ENCODE data around the gene CEBPE.

DNA sequence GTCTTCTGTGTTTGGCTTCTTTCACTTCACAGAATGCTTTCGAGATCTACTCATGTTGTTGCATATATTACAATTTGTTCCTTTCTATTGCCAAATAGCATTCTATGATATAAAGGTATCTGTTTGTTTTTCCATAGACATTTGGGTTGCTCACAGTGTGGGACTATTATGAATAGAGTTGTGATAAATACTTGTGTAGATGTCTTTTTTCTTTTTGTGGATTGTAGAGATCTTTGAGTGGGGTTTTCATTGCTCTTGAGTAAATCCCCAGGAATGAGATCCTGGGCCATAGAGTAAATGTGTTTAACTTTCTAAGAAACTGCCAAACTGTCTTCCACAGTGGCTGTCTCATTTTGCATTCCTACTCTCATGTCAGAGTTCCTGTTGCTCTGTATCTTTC lies 24.9 kb upstream of the CEBPE start:
- TF ChIP-seq, protein P1, sequence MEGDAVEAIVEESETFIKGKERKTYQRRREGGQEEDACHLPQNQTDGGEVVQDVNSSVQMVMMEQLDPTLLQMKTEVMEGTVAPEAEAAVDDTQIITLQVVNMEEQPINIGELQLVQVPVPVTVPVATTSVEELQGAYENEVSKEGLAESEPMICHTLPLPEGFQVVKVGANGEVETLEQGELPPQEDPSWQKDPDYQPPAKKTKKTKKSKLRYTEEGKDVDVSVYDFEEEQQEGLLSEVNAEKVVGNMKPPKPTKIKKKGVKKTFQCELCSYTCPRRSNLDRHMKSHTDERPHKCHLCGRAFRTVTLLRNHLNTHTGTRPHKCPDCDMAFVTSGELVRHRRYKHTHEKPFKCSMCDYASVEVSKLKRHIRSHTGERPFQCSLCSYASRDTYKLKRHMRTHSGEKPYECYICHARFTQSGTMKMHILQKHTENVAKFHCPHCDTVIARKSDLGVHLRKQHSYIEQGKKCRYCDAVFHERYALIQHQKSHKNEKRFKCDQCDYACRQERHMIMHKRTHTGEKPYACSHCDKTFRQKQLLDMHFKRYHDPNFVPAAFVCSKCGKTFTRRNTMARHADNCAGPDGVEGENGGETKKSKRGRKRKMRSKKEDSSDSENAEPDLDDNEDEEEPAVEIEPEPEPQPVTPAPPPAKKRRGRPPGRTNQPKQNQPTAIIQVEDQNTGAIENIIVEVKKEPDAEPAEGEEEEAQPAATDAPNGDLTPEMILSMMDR (conservative IDR thresholded peaks at IDR 0.05; ENCODE audit: low read length): no peak
- no peak for TF ChIP-seq EZH2phosphoT487 (IDR thresholded peaks at IDR 0.05; ENCODE audit: borderline replicate concordance)

Data from Loucy (cell line).